Measurements from ENCODE around the gene AK9.

AK9 gene

GRCh38 chr6:109660526-109661320 is 30.3 kb downstream of the AK9 start:
- no peak for FAIRE-seq
- no peak for TF ChIP-seq CTCF (IDR thresholded peaks at IDR 0.05; ENCODE audit: insufficient read depth, missing control alignments)
- DNase-seq (ENCODE audit: insufficient read length, low spot score), result no peak

- no peak for TF ChIP-seq CTCF (IDR thresholded peaks at IDR 0.05; ENCODE audit: insufficient read depth, missing control alignments)
- FAIRE-seq (no peak), DNase-seq (ENCODE audit: insufficient read length, low spot score) (no peak)
These were observed 35.2 kb downstream of the AK9 start for GRCh38 chr6:109655761-109656262.

GRCh38 chr6:109653264-109653663 is 37.7 kb downstream of the AK9 start:
- no peak for TF ChIP-seq CTCF (IDR thresholded peaks at IDR 0.05; ENCODE audit: insufficient read depth, missing control alignments)
- DNase-seq (ENCODE audit: insufficient read length, low spot score) (no peak), FAIRE-seq (no peak)

- DNase-seq (ENCODE audit: insufficient read length, low spot score), result no peak
- no peak for TF ChIP-seq CTCF (IDR thresholded peaks at IDR 0.05; ENCODE audit: insufficient read depth, missing control alignments)
- FAIRE-seq, result no peak
These were observed 46.9 kb downstream of the AK9 start for GRCh38 chr6:109644131-109644530.

GRCh38 chr6:109632405-109632804 is 58.6 kb downstream of the AK9 start:
- no peak for FAIRE-seq
- no peak for TF ChIP-seq CTCF (IDR thresholded peaks at IDR 0.05; ENCODE audit: insufficient read depth, missing control alignments)
- DNase-seq (ENCODE audit: insufficient read length, low spot score), result no peak

GRCh38 chr6:109631403-109631802 is 59.6 kb downstream of the AK9 start:
- FAIRE-seq, result no peak
- DNase-seq (ENCODE audit: insufficient read length, low spot score), result no peak
- TF ChIP-seq CTCF (IDR thresholded peaks at IDR 0.05; ENCODE audit: insufficient read depth, missing control alignments), result no peak
